Dermis blood vessel endothelial cell (primary cell): ENCODE results near the gene TFDP2. TPM values are rescaled to one million over a fixed set of nuclear protein-coding genes. Genes with fewer than 3 reads are reported as not detected.
A peak's percentile ranks its signal among the peaks of the same experiment; 100 is the strongest.
"Not testable (repeated sequence)": the region's sequence is repeated elsewhere in the genome, so short reads cannot be mapped to it uniquely, and the experiment has no call there.

Experiments
- DNase-seq: peaks from one replicate; pipeline ENCODE4 v3.0.0; 2010
- total RNA-seq: library from RNA; depleted of rRNA; stranded (reverse); fragments of >200 nt; gene quantifications from 2 replicates; pipeline ENCODE4 v1.2.3, GENCODE V29; 2014

TFDP2 gene
- total RNA-seq, 1 donor from 2014 or later: 32.0 TPM

- DNase-seq: no peak
Measured at GRCh38 chr3:141915016-141915415, 234.3 kb downstream of the TFDP2 start.

- DNase-seq: no peak
Measured at GRCh38 chr3:141914311-141914710, 235.0 kb downstream of the TFDP2 start.

GRCh38 chr3:141913150-141913811, 236.1 kb downstream of the TFDP2 start:
- DNase-seq: peak; percentile 83

GRCh38 chr3:141909986-141910385, 239.4 kb downstream of the TFDP2 start:
- DNase-seq: not testable (repeated sequence)

- no peak for DNase-seq
Measured at GRCh38 chr3:141909408-141909807, 239.9 kb downstream of the TFDP2 start.

GRCh38 chr3:141905129-141905528, 244.2 kb downstream of the TFDP2 start:
- DNase-seq: no peak

GRCh38 chr3:141904203-141904602, 245.1 kb downstream of the TFDP2 start:
- DNase-seq: no peak

- no peak for DNase-seq
Measured at GRCh38 chr3:141901914-141902313, 247.4 kb downstream of the TFDP2 start.

- no peak for DNase-seq
Measured at GRCh38 chr3:141900343-141900742, 249.0 kb downstream of the TFDP2 start.

GRCh38 chr3:141898908-141899307, 250.4 kb downstream of the TFDP2 start:
- DNase-seq: no peak

GRCh38 chr3:141895731-141896130, 253.6 kb downstream of the TFDP2 start:
- no peak for DNase-seq

GRCh38 chr3:141894524-141895176, 254.7 kb downstream of the TFDP2 start:
- DNase-seq: peak; percentile 57

Other genes starting within 250 kb of the TFDP2 start
- gene GK5, start 76.0 kb upstream of the TFDP2 start, total RNA-seq: 6.5 and 8.8 TPM in 2 replicates